ENCODE measurements around the gene VSTM2L. TPM values are rescaled to one million over a fixed set of nuclear protein-coding genes. Genes with fewer than 3 reads are reported as not detected.

VSTM2L gene
- total RNA-seq, 1 donor from 2014 or later: 0.46 TPM

DNA sequence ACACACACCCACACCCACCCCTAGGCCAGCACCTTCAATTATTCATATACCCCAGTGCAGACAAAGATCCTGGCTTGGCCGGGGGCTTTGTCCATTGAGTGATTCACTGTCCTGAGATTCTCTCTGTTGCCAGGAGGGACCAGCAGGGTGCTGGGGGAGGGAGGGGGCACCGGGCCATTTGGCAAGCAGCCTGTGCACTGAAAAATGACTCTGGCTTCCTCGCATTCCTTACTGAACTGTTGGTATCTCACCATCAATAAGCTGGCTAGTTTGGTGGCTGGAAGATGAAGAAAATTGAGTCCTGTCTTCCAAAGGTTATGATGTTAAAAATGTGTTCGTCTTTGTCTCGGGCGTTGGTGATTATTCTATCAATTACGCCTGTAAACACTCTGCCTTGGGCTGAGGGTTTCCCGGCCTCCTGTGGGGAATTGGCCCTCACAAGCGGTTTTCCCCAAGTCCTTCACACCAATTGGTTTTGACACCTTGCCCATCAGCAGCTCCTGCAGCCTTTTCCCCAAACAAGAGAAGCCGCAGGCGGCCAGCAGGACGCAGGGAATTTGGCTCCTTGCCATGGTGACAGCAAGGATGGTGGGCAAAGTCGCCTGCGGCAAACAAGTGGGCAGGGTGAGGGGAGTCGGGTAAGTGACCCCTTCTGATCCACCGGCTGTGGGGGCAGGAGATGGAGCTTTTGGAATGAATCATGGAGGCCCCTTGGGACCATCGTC lies 4.9 kb downstream of the VSTM2L start:
- DNase-seq (ENCODE audit: low read depth): peak; percentile 32
- TF ChIP-seq, protein P1, sequence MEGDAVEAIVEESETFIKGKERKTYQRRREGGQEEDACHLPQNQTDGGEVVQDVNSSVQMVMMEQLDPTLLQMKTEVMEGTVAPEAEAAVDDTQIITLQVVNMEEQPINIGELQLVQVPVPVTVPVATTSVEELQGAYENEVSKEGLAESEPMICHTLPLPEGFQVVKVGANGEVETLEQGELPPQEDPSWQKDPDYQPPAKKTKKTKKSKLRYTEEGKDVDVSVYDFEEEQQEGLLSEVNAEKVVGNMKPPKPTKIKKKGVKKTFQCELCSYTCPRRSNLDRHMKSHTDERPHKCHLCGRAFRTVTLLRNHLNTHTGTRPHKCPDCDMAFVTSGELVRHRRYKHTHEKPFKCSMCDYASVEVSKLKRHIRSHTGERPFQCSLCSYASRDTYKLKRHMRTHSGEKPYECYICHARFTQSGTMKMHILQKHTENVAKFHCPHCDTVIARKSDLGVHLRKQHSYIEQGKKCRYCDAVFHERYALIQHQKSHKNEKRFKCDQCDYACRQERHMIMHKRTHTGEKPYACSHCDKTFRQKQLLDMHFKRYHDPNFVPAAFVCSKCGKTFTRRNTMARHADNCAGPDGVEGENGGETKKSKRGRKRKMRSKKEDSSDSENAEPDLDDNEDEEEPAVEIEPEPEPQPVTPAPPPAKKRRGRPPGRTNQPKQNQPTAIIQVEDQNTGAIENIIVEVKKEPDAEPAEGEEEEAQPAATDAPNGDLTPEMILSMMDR (IDR thresholded peaks at IDR 0.05; ENCODE audit: insufficient read depth, low read length, poor library complexity, severe bottlenecking): no peak
- H3K27me3 ChIP-seq (ENCODE audit: control insufficient read depth, insufficient read depth, low read length): peaks cover 59% of the 10 kb centered on the region
- no peaks in the 10 kb centered on the region for H3K36me3 ChIP-seq (ENCODE audit: control insufficient read depth, insufficient read depth, low read length)
- no peak overlapping the region for H3K4me3 ChIP-seq (ENCODE audit: low read depth, low read length)

DNA sequence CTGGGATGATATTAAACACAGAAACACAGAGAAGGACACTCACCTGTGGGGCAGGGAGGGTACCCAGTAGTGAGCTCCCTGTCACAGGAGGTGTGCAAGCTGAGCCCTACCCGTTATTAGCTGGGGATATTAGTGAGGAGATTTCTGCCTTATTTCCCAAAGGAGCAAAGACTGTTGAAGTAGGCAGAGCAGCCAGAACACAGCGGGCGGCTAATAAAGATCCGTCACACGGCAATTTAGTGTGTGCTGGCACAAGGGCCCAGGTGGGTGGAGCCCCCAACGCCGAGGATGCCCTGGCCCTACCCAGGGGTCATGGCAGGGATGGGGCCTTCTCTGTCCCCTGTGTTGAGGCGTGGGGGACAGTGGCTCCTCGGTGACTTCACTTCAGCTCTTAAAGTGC lies 8.3 kb downstream of the VSTM2L start:
- no peak for DNase-seq (ENCODE audit: low read depth)
- H3K36me3 ChIP-seq (ENCODE audit: control insufficient read depth, insufficient read depth, low read length): no peaks in the 10 kb centered on the region
- TF ChIP-seq, protein P1 (IDR thresholded peaks at IDR 0.05; ENCODE audit: insufficient read depth, low read length, poor library complexity, severe bottlenecking): no peak
- peaks cover 63% of the 10 kb centered on the region for H3K27me3 ChIP-seq (ENCODE audit: control insufficient read depth, insufficient read depth, low read length)
- no peak overlapping the region for H3K4me3 ChIP-seq (ENCODE audit: low read depth, low read length)

DNA sequence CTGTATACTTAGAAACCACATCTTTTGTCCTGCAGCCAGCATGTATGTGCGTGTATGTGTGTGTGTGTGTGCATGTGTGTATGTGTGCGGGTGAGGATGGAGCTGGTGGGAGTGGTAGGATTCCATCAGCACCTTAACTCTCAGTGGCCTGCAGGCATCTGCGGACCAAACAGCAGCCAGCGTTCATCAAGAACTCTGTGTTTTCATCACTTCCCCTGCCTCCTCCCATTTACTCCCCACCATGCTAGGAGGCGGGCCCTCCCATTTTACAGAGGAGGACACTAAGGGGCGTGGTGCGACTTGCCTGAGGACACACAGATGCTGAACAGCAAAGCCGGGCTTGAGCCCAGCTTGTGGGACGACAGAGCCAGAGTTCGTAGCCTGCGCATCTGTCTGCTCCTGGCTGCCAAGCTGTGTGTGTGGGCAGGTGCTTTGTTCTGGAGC lies 8.9 kb downstream of the VSTM2L start:
- TF ChIP-seq, protein P1 (IDR thresholded peaks at IDR 0.05; ENCODE audit: insufficient read depth, low read length, poor library complexity, severe bottlenecking): no peak
- no peak overlapping the region for H3K4me3 ChIP-seq (ENCODE audit: low read depth, low read length)
- no peak for DNase-seq (ENCODE audit: low read depth)
- H3K36me3 ChIP-seq (ENCODE audit: control insufficient read depth, insufficient read depth, low read length): no peaks in the 10 kb centered on the region
- H3K27me3 ChIP-seq (ENCODE audit: control insufficient read depth, insufficient read depth, low read length): peaks cover 65% of the 10 kb centered on the region

DNA sequence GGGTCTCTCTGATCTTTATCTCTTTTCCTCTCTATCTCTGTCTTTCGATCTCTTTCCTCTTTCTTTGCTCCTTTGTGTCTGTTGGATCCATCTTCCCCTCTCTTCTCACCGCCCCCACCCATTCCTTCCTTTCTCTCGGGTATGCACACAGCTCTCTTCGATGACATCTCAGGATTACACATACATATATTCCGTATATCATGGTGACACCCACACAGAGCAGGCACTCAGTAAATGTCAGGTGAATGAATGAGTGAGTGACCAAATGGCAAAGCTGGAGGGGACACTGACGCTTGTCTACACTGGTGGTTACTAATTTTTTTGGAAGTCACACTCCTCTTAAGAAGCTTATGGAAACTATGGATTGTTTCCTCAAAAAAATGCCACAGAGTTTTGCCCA lies 9.9 kb downstream of the VSTM2L start:
- TF ChIP-seq, protein P1 (IDR thresholded peaks at IDR 0.05; ENCODE audit: insufficient read depth, low read length, poor library complexity, severe bottlenecking): no peak
- no peaks in the 10 kb centered on the region for H3K36me3 ChIP-seq (ENCODE audit: control insufficient read depth, insufficient read depth, low read length)
- H3K27me3 ChIP-seq (ENCODE audit: control insufficient read depth, insufficient read depth, low read length): peaks cover 68% of the 10 kb centered on the region
- DNase-seq (ENCODE audit: low read depth): no peak
- H3K4me3 ChIP-seq (ENCODE audit: low read depth, low read length): no peak overlapping the region

DNA sequence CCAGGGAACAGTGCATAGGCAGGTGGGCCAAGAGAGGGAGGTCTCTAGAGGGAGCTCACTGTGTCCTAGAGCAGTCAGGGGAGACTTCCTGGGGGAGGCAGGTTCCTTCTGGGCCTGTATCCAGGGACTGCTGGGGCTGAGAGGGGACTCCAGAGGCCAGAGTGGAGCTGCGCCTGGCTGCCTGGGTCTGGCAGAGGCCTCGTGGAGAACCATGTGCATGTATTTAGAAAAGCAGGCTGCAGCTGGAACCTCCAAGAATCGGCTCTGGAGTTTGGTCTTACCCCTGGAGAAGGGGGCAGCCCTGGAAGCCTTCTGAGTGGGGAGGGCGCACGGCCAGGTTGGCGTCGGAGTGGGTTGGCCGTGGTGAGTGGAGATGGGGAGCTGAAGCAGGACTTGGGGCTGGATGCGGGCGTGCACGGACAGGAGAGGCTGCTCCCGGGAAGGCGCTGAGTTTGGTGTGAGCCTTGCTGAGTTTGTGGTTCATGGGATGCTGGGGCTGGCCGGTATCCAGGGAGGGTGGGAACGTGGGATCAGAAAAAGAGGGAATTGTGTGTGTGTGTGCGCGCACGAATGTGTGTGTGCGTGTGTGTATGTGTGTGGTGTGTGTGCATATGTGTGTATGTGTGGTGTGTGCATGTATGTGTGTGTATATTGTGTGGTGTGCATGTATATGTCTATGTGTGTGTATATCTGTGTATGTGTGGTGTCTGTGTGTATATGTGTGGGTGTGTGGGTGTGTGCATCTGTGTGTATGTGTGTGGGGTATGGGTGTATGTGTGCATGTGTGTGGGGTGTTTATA lies 10.8 kb downstream of the VSTM2L start:
- no peak for DNase-seq (ENCODE audit: low read depth)
- Histone ChIP-seq H3K27me3 (ENCODE audit: control insufficient read depth, insufficient read depth, low read length) (peaks cover 73% of the 10 kb centered on the region), H3K4me3 (ENCODE audit: low read depth, low read length) (no peak overlapping the region), H3K36me3 (ENCODE audit: control insufficient read depth, insufficient read depth, low read length) (no peaks in the 10 kb centered on the region)
- TF ChIP-seq, protein P1 (IDR thresholded peaks at IDR 0.05; ENCODE audit: insufficient read depth, low read length, poor library complexity, severe bottlenecking): no peak
